ENCODE data around the gene SOCS6.

DNA sequence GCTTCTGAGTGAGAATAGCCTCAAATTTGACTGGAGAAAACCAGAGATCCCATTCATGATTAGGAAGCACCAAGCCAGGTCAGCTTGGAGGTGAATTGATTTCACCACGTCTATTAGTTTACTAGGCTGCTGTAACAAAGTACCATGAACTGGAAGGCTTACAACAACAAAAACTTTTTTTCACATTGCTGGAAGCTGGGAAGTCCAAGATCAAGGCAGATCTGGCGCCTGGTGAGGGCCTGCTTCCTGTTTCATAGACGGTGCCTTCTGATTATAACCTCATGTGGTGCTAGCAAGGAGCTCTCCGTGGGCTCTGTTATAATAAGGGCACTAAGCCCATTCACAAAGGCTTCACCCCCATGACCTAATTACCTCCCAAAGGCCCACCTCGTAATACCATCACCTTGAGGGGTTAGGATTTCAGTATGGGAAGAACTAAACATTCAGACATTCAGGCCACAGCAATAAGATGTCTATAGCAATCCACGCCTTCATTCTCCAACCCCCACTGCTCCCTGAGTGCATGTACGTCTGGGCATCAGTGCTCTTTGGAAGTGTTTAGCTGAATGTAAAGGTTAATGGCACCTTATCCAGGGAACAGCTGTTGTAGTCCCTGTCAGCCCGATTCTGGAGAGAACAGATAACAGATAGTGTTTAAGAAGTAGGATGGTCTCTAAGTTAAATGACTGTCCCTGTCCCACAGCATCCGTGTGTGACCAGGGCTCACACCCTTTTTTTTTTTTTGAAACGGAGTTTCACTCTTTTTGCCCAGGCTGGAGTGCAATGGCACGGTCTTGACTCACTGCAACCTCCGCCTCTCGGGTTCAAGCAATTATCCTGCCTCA, 89.2 kb downstream of the SOCS6 start:
- TF ChIP-seq, protein P1, sequence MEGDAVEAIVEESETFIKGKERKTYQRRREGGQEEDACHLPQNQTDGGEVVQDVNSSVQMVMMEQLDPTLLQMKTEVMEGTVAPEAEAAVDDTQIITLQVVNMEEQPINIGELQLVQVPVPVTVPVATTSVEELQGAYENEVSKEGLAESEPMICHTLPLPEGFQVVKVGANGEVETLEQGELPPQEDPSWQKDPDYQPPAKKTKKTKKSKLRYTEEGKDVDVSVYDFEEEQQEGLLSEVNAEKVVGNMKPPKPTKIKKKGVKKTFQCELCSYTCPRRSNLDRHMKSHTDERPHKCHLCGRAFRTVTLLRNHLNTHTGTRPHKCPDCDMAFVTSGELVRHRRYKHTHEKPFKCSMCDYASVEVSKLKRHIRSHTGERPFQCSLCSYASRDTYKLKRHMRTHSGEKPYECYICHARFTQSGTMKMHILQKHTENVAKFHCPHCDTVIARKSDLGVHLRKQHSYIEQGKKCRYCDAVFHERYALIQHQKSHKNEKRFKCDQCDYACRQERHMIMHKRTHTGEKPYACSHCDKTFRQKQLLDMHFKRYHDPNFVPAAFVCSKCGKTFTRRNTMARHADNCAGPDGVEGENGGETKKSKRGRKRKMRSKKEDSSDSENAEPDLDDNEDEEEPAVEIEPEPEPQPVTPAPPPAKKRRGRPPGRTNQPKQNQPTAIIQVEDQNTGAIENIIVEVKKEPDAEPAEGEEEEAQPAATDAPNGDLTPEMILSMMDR (IDR thresholded peaks at IDR 0.05) = no peak
- TF ChIP-seq POLR2A (IDR thresholded peaks at IDR 0.05) = no peak
